Nephron progenitor cell (in vitro differentiated cells): ENCODE data around the gene KSR1.

Experiments used
- DNase-seq: peaks from one replicate; pipeline ENCODE4 v3.0.0; 2021
- H3K27ac Mint-ChIP-seq: 2 replicates; pipeline ENCODE4 v1.8.0; 2021; ENCODE audit warnings: mild to moderate bottlenecking, moderate library complexity, mixed read lengths
- H3K27me3 Mint-ChIP-seq: 2 replicates; pipeline ENCODE4 v1.8.0; 2021; ENCODE audit warnings: mild to moderate bottlenecking, low read depth, mixed read lengths; ENCODE audit not compliant: poor library complexity
- H3K36me3 Mint-ChIP-seq: 2 replicates; pipeline ENCODE4 v1.8.0; 2021; ENCODE audit warnings: low read depth, mixed read lengths
- H3K4me1 Mint-ChIP-seq: 2 replicates; pipeline ENCODE4 v1.8.0; 2021; ENCODE audit warnings: mixed read lengths
- H3K4me3 Mint-ChIP-seq: 2 replicates; pipeline ENCODE4 v1.8.0; 2021; ENCODE audit warnings: mild to moderate bottlenecking, moderate library complexity, mixed read lengths
- H3K9me3 Mint-ChIP-seq: 2 replicates; pipeline ENCODE4 v1.8.0; 2021; ENCODE audit warnings: mild to moderate bottlenecking, moderate library complexity, mixed read lengths
- TF ChIP-seq, protein P1 (sequence below): fragments of 200-600 bp; sonication (generic); IDR thresholded peaks from 2 replicates; pipeline ENCODE4 v1.5.0; 2021; ENCODE audit warnings: antibody characterized with exemption

The KSR1 gene

GRCh38 chr17:27667656-27668487 lies 211.6 kb downstream of the KSR1 start:
- Mint-ChIP-seq H3K36me3 (no peaks in the 10 kb centered on the region), H3K9me3 (no peaks in the 10 kb centered on the region), H3K27me3 (peaks cover 12% of the 10 kb centered on the region), H3K4me3 (no peak overlapping the region), H3K27ac (no peak overlapping the region), H3K4me1 (no peaks in the 10 kb centered on the region)
- TF ChIP-seq, protein P1, sequence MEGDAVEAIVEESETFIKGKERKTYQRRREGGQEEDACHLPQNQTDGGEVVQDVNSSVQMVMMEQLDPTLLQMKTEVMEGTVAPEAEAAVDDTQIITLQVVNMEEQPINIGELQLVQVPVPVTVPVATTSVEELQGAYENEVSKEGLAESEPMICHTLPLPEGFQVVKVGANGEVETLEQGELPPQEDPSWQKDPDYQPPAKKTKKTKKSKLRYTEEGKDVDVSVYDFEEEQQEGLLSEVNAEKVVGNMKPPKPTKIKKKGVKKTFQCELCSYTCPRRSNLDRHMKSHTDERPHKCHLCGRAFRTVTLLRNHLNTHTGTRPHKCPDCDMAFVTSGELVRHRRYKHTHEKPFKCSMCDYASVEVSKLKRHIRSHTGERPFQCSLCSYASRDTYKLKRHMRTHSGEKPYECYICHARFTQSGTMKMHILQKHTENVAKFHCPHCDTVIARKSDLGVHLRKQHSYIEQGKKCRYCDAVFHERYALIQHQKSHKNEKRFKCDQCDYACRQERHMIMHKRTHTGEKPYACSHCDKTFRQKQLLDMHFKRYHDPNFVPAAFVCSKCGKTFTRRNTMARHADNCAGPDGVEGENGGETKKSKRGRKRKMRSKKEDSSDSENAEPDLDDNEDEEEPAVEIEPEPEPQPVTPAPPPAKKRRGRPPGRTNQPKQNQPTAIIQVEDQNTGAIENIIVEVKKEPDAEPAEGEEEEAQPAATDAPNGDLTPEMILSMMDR = no peak
- no peak for DNase-seq

DNA sequence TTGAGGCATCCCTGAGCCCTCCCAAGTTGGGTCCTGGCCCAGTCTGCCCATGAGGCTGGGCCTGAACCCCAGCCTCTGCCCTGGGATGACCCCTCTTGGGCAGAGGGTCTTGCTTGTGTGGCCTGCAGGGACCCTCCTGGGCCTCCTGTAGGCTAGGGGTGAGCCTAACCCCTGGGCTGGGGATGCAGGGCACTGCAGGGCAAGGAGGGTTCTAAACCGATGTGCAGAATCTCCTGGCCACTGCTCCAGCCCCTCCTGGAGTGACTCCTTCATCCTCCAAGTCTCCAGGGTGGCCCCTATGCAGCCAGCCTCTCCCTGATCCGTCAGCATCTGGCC lies 212.2 kb downstream of the KSR1 start:
- no peaks in the 10 kb centered on the region for H3K36me3 Mint-ChIP-seq
- TF ChIP-seq, protein P1 = no peak
- H3K4me3 Mint-ChIP-seq = no peak overlapping the region
- no peaks in the 10 kb centered on the region for H3K9me3 Mint-ChIP-seq
- DNase-seq = no peak
- peaks cover 15% of the 10 kb centered on the region for H3K27me3 Mint-ChIP-seq
- H3K4me1 Mint-ChIP-seq = no peaks in the 10 kb centered on the region
- H3K27ac Mint-ChIP-seq = no peak overlapping the region

DNA sequence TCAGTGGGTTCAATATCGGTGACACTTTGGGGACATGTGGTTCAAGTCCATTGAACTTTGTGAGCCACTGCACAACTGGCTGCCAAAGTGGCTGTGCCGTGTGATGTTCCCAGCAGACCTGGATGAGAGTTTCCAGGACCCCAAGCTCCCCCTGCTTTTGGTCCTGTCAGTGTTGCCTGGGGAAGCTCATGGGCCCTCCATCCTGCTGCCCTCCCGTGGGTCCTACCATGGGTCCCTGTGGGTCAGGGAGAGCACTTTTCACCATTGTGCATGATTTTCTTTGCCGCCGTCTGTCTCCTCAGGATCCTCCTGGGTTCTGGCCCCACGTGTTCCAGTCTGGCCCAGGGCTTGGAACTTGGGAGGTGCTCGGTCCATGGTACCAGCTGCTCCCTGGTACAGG lies 212.9 kb downstream of the KSR1 start:
- no peaks in the 10 kb centered on the region for H3K9me3 Mint-ChIP-seq
- H3K36me3 Mint-ChIP-seq = no peaks in the 10 kb centered on the region
- no peak overlapping the region for H3K27ac Mint-ChIP-seq
- TF ChIP-seq, protein P1 = no peak
- peaks cover 15% of the 10 kb centered on the region for H3K27me3 Mint-ChIP-seq
- DNase-seq = no peak
- H3K4me3 Mint-ChIP-seq = no peak overlapping the region
- H3K4me1 Mint-ChIP-seq = no peaks in the 10 kb centered on the region

DNA sequence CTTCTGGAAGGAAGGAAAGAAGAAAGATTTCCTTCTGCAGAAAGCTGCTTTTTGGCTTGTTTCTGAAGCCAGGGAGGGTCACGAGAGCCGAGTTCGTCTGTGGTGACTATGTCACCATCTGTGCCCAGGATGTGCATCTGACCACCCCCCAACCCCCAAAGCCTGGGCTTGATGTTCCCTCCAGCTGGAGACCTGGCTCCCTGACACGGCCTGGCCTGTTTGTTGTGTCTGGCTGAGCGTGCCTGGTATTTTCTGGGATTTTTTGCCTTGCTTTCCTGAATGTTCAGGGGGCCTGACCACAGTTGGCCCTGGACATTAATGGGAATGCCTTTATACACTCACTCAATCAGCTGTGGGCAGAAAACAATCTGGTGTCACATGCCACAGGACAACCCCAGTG lies 213.6 kb downstream of the KSR1 start:
- no peak for DNase-seq
- no peak overlapping the region for H3K27ac Mint-ChIP-seq
- H3K9me3 Mint-ChIP-seq = no peaks in the 10 kb centered on the region
- TF ChIP-seq, protein P1 = no peak
- no peak overlapping the region for H3K4me3 Mint-ChIP-seq
- no peaks in the 10 kb centered on the region for H3K4me1 Mint-ChIP-seq
- no peaks in the 10 kb centered on the region for H3K36me3 Mint-ChIP-seq
- H3K27me3 Mint-ChIP-seq = peaks cover 15% of the 10 kb centered on the region

GRCh38 chr17:27670791-27671590 lies 214.7 kb downstream of the KSR1 start:
- Mint-ChIP-seq H3K4me3 (no peak overlapping the region), H3K36me3 (no peaks in the 10 kb centered on the region), H3K27me3 (peaks cover 12% of the 10 kb centered on the region), H3K27ac (no peak overlapping the region), H3K4me1 (no peaks in the 10 kb centered on the region), H3K9me3 (no peaks in the 10 kb centered on the region)
- DNase-seq = no peak
- TF ChIP-seq, protein P1 = no peak
